Prostate gland (tissue), 2 donors: ENCODE measurements around the gene CSK. TPM values are rescaled to one million over a fixed set of nuclear protein-coding genes. Genes with fewer than 3 reads are reported as not detected.
"Not testable (repeated sequence)": the region's sequence is repeated elsewhere in the genome, so short reads cannot be mapped to it uniquely, and the experiment has no call there.

Source experiments
- DNase-seq: peaks from one replicate; pipeline ENCODE4 v3.0.0-alpha.2; 2019; ENCODE audit warnings: low spot score
- H3K27ac ChIP-seq, 2 donors: fragments of 200-600 bp; sonication (generic); 2 replicates each; pipeline ENCODE4 v1.5.1; 2017 to 2019
- H3K27me3 ChIP-seq: fragments of 200-600 bp; sonication (generic); replicated peaks from 2 replicates; pipeline ENCODE4 v1.5.1; 2019; ENCODE audit not compliant: insufficient read depth
- H3K36me3 ChIP-seq, 2 donors: fragments of 200-600 bp; sonication (generic); 1 replicate in 1 of 2; 2 replicates in 1 of 2; pipeline versions ENCODE4 v1.5.1 to v1.8.1; 2017 to 2019
- H3K4me1 ChIP-seq: fragments of 200-600 bp; sonication (generic); replicated peaks from 2 replicates; pipeline ENCODE4 v1.5.1; 2019
- H3K4me3 ChIP-seq, 2 donors: fragments of 200-600 bp; sonication (generic); 2 replicates each; pipeline ENCODE4 v1.5.1; 2017 to 2019
- H3K9me3 ChIP-seq: fragments of 200-600 bp; sonication (generic); 2 replicates; pipeline ENCODE4 v1.5.1; 2017
- POLR2A ChIP-seq: fragments of 450-650 bp; IDR thresholded peaks from one replicate; pipeline ENCODE4 v1.6.1; 2016; ENCODE audit warnings: antibody characterized with exemption, mild to moderate bottlenecking
- POLR2AphosphoS5 ChIP-seq: sonication (generic); formaldehyde crosslinking; IDR thresholded peaks from one replicate; pipeline ENCODE4 v1.6.1; 2017; ENCODE audit warnings: antibody characterized with exemption
- WGBS: methylation state at CpG from one replicate; pipeline ENCODE4 v1.1.5; 2018; 5-methylcytosine and 5-hydroxymethylcytosine counted together
- intact Hi-C: fragments of 100-400 bp; cut with DNase I; formaldehyde crosslinking; loops from one replicate; pipeline ENCODE4 v1.14.2; 2022
- total RNA-seq, 2 donors: library from RNA; depleted of rRNA; stranded (reverse); fragments of >200 nt; gene quantifications; one replicate each; pipeline ENCODE4 v1.1.0, GENCODE V29; 2016
- TF ChIP-seq, protein P1 (sequence below), 4 experiments: fragments of 200-600 bp in 2 of 4; fragments of 450-650 bp in 2 of 4; sonication (generic) in 2 of 4; IDR thresholded peaks; 1 replicate in 3 of 4; 2 replicates in 1 of 4; pipeline ENCODE4 v1.5.1; 2016 to 2019; ENCODE audit warnings: antibody characterized with exemption in 4 of 4, mild to moderate bottlenecking in 2 of 4, moderate library complexity in 2 of 4

CSK gene
- total RNA-seq = 10 to 100 TPM; 45.3 to 57.0 TPM

GRCh38 chr15:74781431-74782258 is at the start of gene CSK:
CSK (plus strand) TSS chr15:74782080; CDS start chr15:74798298, 16,218 bp downstream.
- Histone ChIP-seq H3K9me3 (no peaks in the 10 kb centered on the region), H3K27ac (peak within 1 kb of the TSS; percentile 77 to 88), H3K4me3 (peak within 1 kb of the TSS; percentile 80 to 82), H3K36me3 (no peaks in the 10 kb centered on the region), H3K4me1 (peaks cover 22% of the 10 kb centered on the region), H3K27me3 (no peaks in the 10 kb centered on the region)
- peak; percentile 55 for DNase-seq
- intact Hi-C loops = loop anchor here (5.0 kb wide), 1 partner anchor 61 kb away; the partner anchor contains the start of gene ULK3
- WGBS = under 1% methylated on average over 58 of the region's 74 CpGs
- TF ChIP-seq POLR2AphosphoS5 = no peak
- TF ChIP-seq, protein P1, sequence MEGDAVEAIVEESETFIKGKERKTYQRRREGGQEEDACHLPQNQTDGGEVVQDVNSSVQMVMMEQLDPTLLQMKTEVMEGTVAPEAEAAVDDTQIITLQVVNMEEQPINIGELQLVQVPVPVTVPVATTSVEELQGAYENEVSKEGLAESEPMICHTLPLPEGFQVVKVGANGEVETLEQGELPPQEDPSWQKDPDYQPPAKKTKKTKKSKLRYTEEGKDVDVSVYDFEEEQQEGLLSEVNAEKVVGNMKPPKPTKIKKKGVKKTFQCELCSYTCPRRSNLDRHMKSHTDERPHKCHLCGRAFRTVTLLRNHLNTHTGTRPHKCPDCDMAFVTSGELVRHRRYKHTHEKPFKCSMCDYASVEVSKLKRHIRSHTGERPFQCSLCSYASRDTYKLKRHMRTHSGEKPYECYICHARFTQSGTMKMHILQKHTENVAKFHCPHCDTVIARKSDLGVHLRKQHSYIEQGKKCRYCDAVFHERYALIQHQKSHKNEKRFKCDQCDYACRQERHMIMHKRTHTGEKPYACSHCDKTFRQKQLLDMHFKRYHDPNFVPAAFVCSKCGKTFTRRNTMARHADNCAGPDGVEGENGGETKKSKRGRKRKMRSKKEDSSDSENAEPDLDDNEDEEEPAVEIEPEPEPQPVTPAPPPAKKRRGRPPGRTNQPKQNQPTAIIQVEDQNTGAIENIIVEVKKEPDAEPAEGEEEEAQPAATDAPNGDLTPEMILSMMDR (IDR thresholded peaks at IDR 0.05) = peak; percentile 49 to 76 (median 66)

GRCh38 chr15:74732846-74733245 is 49.0 kb upstream of the CSK start:
- Histone ChIP-seq H3K9me3 (no peaks in the 10 kb centered on the region), H3K27ac (no peak overlapping the region), H3K36me3 (no peaks in the 10 kb centered on the region), H3K27me3 (peaks cover 2% of the 10 kb centered on the region), H3K4me3 (no peak overlapping the region), H3K4me1 (no peaks in the 10 kb centered on the region)
- WGBS = 87% methylated on average over 5 of the region's 5 CpGs
- no peak for DNase-seq
- intact Hi-C loops = no loop called here
- TF ChIP-seq POLR2A (no peak), POLR2AphosphoS5 (no peak)
- TF ChIP-seq, protein P1 (IDR thresholded peaks at IDR 0.05) = no peak

DNA sequence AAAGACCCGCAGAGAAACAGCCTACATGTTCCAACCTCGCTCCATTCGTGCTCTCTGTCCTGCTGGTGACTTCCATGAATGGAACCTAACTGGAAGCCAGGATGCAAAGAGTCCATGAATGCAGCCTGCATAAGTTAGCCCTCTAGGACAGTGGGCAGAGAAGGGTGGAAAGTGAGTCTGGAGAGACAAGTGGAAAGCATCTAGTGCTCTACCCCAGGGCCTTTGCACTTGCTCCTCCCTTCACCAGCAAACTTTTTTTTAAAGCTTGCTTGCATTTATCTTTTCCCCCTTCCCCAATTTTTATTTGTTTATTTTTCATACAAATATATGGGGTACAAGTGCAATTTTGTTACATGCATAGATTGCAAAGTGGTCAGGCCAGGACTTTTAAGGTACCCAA is 48.6 kb upstream of the CSK start:
- H3K36me3 ChIP-seq = no peaks in the 10 kb centered on the region
- WGBS = 97% methylated on average over 3 of the region's 3 CpGs
- intact Hi-C loops = no loop called here
- H3K27ac ChIP-seq = no peak overlapping the region
- TF ChIP-seq, protein P1 (IDR thresholded peaks at IDR 0.05) = no peak
- TF ChIP-seq POLR2AphosphoS5 = no peak
- TF ChIP-seq POLR2A = no peak
- H3K4me1 ChIP-seq = no peaks in the 10 kb centered on the region
- no peak overlapping the region for H3K4me3 ChIP-seq
- no peak for DNase-seq
- peaks cover 2% of the 10 kb centered on the region for H3K27me3 ChIP-seq
- no peaks in the 10 kb centered on the region for H3K9me3 ChIP-seq

DNA sequence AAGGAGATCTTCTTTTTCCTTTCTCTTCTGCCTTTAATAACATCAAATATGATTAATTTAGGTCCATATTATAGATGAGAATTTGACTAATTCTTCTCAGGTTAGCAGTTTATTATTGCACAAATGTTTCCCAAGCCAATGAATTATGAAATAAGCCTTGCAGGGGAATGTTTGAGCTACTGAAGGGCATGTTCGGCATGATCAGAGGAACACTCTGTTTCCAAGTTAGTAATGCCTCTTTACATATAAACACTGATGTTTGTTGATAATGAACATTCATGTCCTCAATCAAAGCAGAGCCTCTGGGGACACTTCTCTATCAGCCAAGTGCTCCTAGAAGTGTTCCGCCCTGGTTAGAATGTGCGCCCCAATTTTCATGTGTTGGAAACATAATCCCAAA is 46.6 kb upstream of the CSK start:
- no peaks in the 10 kb centered on the region for H3K4me1 ChIP-seq
- H3K27me3 ChIP-seq = peaks cover 2% of the 10 kb centered on the region
- H3K27ac ChIP-seq = no peak overlapping the region
- no peaks in the 10 kb centered on the region for H3K36me3 ChIP-seq
- WGBS = 81% methylated on average over 3 of the region's 3 CpGs
- no peak for TF ChIP-seq POLR2AphosphoS5
- TF ChIP-seq POLR2A = no peak
- TF ChIP-seq, protein P1 (IDR thresholded peaks at IDR 0.05) = no peak
- H3K9me3 ChIP-seq = no peaks in the 10 kb centered on the region
- intact Hi-C loops = no loop called here
- no peak for DNase-seq
- H3K4me3 ChIP-seq = no peak overlapping the region

GRCh38 chr15:74738239-74738638 is 43.6 kb upstream of the CSK start:
- H3K9me3 ChIP-seq, H3K36me3 ChIP-seq, DNase-seq, H3K4me3 ChIP-seq, H3K4me1 ChIP-seq, H3K27me3 ChIP-seq, H3K27ac ChIP-seq, intact Hi-C loops: not testable (repeated sequence)
- whole genome bisulfite sequencing = 43% methylated on average over 5 of the region's 5 CpGs
